ENCODE data around the gene DPEP3. TPM values are rescaled to one million over a fixed set of nuclear protein-coding genes. Genes with fewer than 3 reads are reported as not detected.

Gene DPEP3
- total and polyA plus RNA-seq, 7 donors, result 0.09 to 0.46 (median 0.27) TPM; not detected in 4

- TF ChIP-seq EP300 (IDR thresholded peaks at IDR 0.05) (no peak), POLR2AphosphoS5 (IDR thresholded peaks at IDR 0.05) (no peak), POLR2A (IDR thresholded peaks at IDR 0.05) (no peak)
- TF ChIP-seq, protein P1, sequence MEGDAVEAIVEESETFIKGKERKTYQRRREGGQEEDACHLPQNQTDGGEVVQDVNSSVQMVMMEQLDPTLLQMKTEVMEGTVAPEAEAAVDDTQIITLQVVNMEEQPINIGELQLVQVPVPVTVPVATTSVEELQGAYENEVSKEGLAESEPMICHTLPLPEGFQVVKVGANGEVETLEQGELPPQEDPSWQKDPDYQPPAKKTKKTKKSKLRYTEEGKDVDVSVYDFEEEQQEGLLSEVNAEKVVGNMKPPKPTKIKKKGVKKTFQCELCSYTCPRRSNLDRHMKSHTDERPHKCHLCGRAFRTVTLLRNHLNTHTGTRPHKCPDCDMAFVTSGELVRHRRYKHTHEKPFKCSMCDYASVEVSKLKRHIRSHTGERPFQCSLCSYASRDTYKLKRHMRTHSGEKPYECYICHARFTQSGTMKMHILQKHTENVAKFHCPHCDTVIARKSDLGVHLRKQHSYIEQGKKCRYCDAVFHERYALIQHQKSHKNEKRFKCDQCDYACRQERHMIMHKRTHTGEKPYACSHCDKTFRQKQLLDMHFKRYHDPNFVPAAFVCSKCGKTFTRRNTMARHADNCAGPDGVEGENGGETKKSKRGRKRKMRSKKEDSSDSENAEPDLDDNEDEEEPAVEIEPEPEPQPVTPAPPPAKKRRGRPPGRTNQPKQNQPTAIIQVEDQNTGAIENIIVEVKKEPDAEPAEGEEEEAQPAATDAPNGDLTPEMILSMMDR (IDR thresholded peaks at IDR 0.05), result no peak
- Histone ChIP-seq H3K4me1 (peaks cover 0 to 80% (median 69%) of the 10 kb centered on the region in 4 donors), H3K4me3 (no peak overlapping the region), H3K27me3 (no peaks in the 10 kb centered on the region), H3K36me3 (peaks cover 27 to 63% (median 44%) of the 10 kb centered on the region in 4 donors), H3K27ac (peak overlapping the region in 2 of 4 donors; percentile 24 to 63), H3K9me3 (no peaks in the 10 kb centered on the region)
- intact Hi-C loops (cut with DNase I), result no loop called here
- no peak for DNase-seq
- 71 to 94% methylated on average over 8 of the region's 8 CpGs for WGBS, 2 donors
Measured at GRCh38 chr16:67962135-67962534, 18.2 kb downstream of the DPEP3 start.

- no peaks in the 10 kb centered on the region for H3K27me3 ChIP-seq
- TF ChIP-seq POLR2AphosphoS5 (IDR thresholded peaks at IDR 0.05) (no peak), POLR2A (IDR thresholded peaks at IDR 0.05) (no peak), EP300 (IDR thresholded peaks at IDR 0.05) (no peak)
- TF ChIP-seq, protein P1 (IDR thresholded peaks at IDR 0.05), result no peak
- peaks cover 27 to 68% (median 46%) of the 10 kb centered on the region in 4 donors for H3K36me3 ChIP-seq
- H3K4me1 ChIP-seq, result peaks cover 0 to 75% (median 63%) of the 10 kb centered on the region in 4 donors
- peak overlapping the region; percentile 4 to 63 (median 39) for H3K27ac ChIP-seq
- H3K4me3 ChIP-seq, result no peak overlapping the region
- no peak for DNase-seq
- WGBS, 2 donors, result 18 to 71% methylated on average over 13 of the region's 13 CpGs
- no peaks in the 10 kb centered on the region for H3K9me3 ChIP-seq
- intact Hi-C loops (cut with DNase I), result no loop called here
Measured at GRCh38 chr16:67961551-67961957, 18.7 kb downstream of the DPEP3 start.

DNA sequence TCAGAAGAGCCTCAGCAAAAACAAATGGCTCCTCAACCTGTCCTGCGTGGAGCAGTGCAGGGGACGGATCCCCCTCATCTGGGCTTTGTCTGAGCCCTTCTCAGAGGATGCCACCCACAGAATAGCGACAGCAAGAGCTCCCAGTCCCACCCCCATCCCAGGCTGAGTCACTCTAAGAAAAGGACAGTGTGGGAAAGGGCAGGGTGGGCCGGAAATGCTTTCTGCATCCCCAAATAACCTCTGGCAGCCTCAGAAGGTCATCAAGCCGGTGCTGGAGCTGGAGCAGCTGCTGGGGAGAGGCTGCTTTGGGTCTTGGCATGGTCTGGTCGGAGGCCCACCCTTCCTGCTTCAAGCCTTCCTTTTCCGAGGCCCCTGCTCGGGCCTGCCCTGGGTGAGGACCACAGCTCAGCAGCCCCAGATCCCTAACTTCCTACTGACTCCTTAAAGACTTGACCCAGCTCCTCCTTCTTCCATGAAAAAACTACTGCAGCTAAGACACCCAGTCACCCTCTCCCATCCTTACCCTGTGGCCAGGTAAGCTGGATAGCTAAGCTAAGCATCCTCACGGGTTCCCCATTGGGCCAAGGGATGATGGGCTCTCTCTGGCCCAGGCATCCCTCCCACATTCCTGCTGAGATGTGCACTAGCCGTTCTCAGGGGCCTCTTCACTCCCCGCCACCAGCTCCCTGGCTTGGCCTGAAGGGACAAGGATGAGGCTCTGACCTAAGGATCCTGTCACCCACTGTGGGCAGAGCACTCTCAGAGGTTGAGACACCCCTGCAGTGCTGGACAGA is 20.6 kb downstream of the DPEP3 start:
- Histone ChIP-seq H3K4me3 (no peak overlapping the region), H3K36me3 (peaks cover 30 to 86% (median 49%) of the 10 kb centered on the region in 4 donors), H3K27ac (peak overlapping the region; percentile 54 to 66 (median 62)), H3K27me3 (no peaks in the 10 kb centered on the region), H3K9me3 (no peaks in the 10 kb centered on the region), H3K4me1 (peaks cover 0 to 56% (median 45%) of the 10 kb centered on the region in 4 donors)
- peak; percentile 86 for DNase-seq
- intact Hi-C loops (cut with DNase I), result no loop called here
- WGBS, 2 donors, result 50 to 78% methylated on average over 11 of the region's 11 CpGs
- TF ChIP-seq EP300 (IDR thresholded peaks at IDR 0.05), result no peak
- peak in 2 of 4 donors; percentile 42 to 47 for TF ChIP-seq POLR2AphosphoS5 (IDR thresholded peaks at IDR 0.05)
- TF ChIP-seq POLR2A (IDR thresholded peaks at IDR 0.05), result no peak

DNA sequence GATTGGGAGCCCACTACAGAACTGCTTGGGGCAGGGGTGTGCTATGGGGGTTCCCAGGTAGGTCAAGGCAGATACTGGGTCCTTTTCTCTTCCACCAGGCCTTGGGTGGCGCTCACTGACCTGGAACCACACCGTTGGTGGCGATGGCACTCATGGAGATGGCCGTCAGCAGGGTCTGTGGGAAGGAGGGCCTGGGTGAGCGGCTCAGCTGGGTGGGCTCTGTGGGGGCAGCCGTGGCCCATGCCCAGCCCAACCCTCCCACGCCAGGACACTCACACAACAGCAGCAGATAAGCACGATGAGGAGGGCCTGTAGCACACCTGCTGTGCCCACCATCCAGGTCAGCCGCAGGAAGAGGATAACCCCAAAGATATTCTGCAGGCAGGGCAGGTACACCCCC is 22.7 kb downstream of the DPEP3 start:
- TF ChIP-seq POLR2A (IDR thresholded peaks at IDR 0.05) (no peak), POLR2AphosphoS5 (IDR thresholded peaks at IDR 0.05) (no peak), EP300 (IDR thresholded peaks at IDR 0.05) (no peak)
- TF ChIP-seq, protein P1 (IDR thresholded peaks at IDR 0.05), result no peak
- no peak for DNase-seq
- no peaks in the 10 kb centered on the region for H3K27me3 ChIP-seq
- intact Hi-C loops (cut with DNase I), result no loop called here
- WGBS, 2 donors, result 95% methylated on average over 9 of the region's 9 CpGs
- H3K27ac ChIP-seq, result peak overlapping the region in 2 of 4 donors; percentile 4 to 60
- no peak overlapping the region for H3K4me3 ChIP-seq
- H3K4me1 ChIP-seq, result peaks cover 0 to 35% (median 26%) of the 10 kb centered on the region in 4 donors
- peaks cover 33 to 99% (median 47%) of the 10 kb centered on the region in 4 donors for H3K36me3 ChIP-seq
- H3K9me3 ChIP-seq, result no peaks in the 10 kb centered on the region

DNA sequence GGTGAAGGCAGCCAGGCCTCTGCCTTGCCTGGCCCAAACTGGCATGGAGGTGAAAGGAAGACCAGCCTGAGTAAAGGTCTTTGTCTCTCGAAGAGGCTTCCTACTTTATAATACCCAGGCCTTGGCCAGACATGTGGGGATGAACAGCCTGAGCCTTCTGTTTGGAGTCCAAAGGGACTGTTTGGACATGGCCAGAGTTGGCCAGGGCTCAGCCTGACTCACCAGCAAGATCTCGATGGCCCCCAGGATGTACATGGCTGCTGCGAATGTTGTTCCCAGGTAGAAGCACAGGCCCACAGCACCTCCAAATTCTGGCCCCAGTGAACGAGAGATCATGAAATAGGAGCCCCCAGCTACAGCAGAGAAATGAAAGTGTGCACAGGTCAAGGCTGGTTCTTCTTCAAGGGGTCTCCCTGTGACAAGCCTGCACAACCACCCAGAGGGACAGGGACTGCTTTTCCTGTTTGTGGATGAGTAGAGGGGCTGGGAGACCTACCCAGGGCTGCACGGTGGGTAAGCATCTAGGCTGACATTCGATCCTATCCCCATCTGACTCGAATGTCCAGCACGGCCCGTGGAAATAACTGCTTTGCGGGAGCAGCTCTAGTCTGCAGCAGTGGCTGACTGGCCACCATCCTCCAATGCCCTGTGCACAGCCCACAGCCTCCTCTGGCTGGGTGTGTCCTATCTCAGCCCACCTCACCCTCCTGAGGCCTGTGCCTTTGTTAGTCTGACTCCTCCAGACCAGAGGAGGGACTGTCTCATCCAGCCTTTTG is 25.7 kb downstream of the DPEP3 start:
- Histone ChIP-seq H3K4me1 (peaks cover 0 to 27% (median 23%) of the 10 kb centered on the region in 4 donors), H3K36me3 (peaks cover 31 to 98% (median 42%) of the 10 kb centered on the region in 4 donors), H3K4me3 (no peak overlapping the region), H3K27me3 (no peaks in the 10 kb centered on the region), H3K27ac (peak overlapping the region in 1 of 4 donors; percentile 34), H3K9me3 (no peaks in the 10 kb centered on the region)
- WGBS, 2 donors, result 90% methylated on average over 10 of the region's 10 CpGs
- DNase-seq, result no peak
- TF ChIP-seq POLR2AphosphoS5 (IDR thresholded peaks at IDR 0.05) (no peak), EP300 (IDR thresholded peaks at IDR 0.05) (no peak), POLR2A (IDR thresholded peaks at IDR 0.05) (no peak)
- TF ChIP-seq, protein P1 (IDR thresholded peaks at IDR 0.05), result no peak
- intact Hi-C loops (cut with DNase I), result no loop called here

Data from sigmoid colon (tissue), 7 donors.